Natural killer cell (primary cell): Measurements from ENCODE around the gene DBT. TPM values are rescaled to one million over a fixed set of nuclear protein-coding genes. Genes with fewer than 3 reads are reported as not detected.
A peak's percentile ranks its signal among the peaks of the same experiment; 100 is the strongest.

Experiments
- ATAC-seq, 3 donors: fragments of 150-1000 bp in 2 of 3; fragments of 200-7000 bp in 1 of 3; cut with Tn5 transposase; 1 replicate in 1 of 3; 2 replicates in 2 of 3; pipeline ENCODE4 v1.10.0; 2021; ENCODE audit warnings: mild to moderate bottlenecking in 2 of 3, moderate library complexity in 2 of 3
- DNase-seq, 2 donors: peaks; one replicate each; pipeline versions ENCODE4 v3.0.0 to v3.0.0-alpha.2; 2013 to 2021; ENCODE audit warnings: mixed read lengths in 1 of 2
- H3K27ac ChIP-seq: one replicate; pipeline ENCODE4 v1.5.1; 2013; ENCODE audit warnings: mild to moderate bottlenecking, low read length
- H3K27me3 ChIP-seq: one replicate; pipeline ENCODE4 v1.6.1; 2013; ENCODE audit warnings: low read length; ENCODE audit not compliant: control insufficient read depth, insufficient read depth
- H3K36me3 ChIP-seq: one replicate; pipeline ENCODE4 v1.6.1; 2013; ENCODE audit warnings: low read length; ENCODE audit not compliant: control insufficient read depth, insufficient read depth
- H3K4me1 ChIP-seq: one replicate; pipeline ENCODE4 v1.6.1; 2013; ENCODE audit warnings: low read length; ENCODE audit not compliant: control insufficient read depth, insufficient read depth
- H3K4me3 ChIP-seq: one replicate; pipeline ENCODE4 v1.5.1; 2013; ENCODE audit warnings: low read length
- H3K9me3 ChIP-seq: one replicate; pipeline ENCODE4 v1.6.1; 2013; ENCODE audit warnings: low read length; ENCODE audit not compliant: control insufficient read depth, insufficient read depth
- H3K27ac Mint-ChIP-seq, 2 donors: one replicate each; pipeline ENCODE4 v1.8.0; 2022; ENCODE audit warnings: mild to moderate bottlenecking in 2 of 2, mixed read lengths in 2 of 2, moderate library complexity in 1 of 2
- H3K27me3 Mint-ChIP-seq, 2 donors: one replicate each; pipeline ENCODE4 v1.8.0; 2022; ENCODE audit warnings: low read depth in 2 of 2, mixed read lengths in 2 of 2
- H3K36me3 Mint-ChIP-seq: one replicate; pipeline ENCODE4 v1.8.0; 2022; ENCODE audit warnings: mixed read lengths
- H3K4me1 Mint-ChIP-seq, 2 donors: one replicate each; pipeline ENCODE4 v1.8.0; 2022; ENCODE audit warnings: mixed read lengths in 2 of 2
- H3K4me3 Mint-ChIP-seq: one replicate; pipeline ENCODE4 v1.8.0; 2022; ENCODE audit warnings: mild to moderate bottlenecking, moderate library complexity, mixed read lengths
- H3K9me3 Mint-ChIP-seq, 2 donors: one replicate each; pipeline ENCODE4 v1.8.0; 2022; ENCODE audit warnings: mixed read lengths in 2 of 2
- WGBS: methylation state at CpG from one replicate; pipeline ENCODE4 v1.1.7; 2013; ENCODE audit warnings: missing lambda C conversion rate; ENCODE audit not compliant: insufficient coverage; 5-methylcytosine and 5-hydroxymethylcytosine counted together
- intact Hi-C: fragments of 100-400 bp; cut with micrococcal nuclease; formaldehyde crosslinking; loops from one replicate; pipeline ENCODE4 v1.14.2; 2022
- total RNA-seq, 4 donors: library from RNA; stranded (reverse); fragments of 120-200 nt in 1 of 4; gene quantifications; one replicate each; pipeline versions ENCODE4 v1.2.3 to v1.2.4, GENCODE V29; 2013 to 2022
- TF ChIP-seq, protein P1 (sequence below): fragments of 200-600 bp; IDR thresholded peaks from one replicate; pipeline ENCODE4 v1.8.0; 2022; ENCODE audit warnings: antibody characterized with exemption

The DBT gene
- total RNA-seq, 3 donors from 2014 or later (not counting 1 experiment from before 2014, with no cell fraction given): 9.9 to 11.5 (median 10.2) TPM

GRCh38 chr1:100268202-100268601 lies 18.6 kb upstream of the DBT start:
- Mint-ChIP-seq H3K9me3 (no peaks in the 10 kb centered on the region), H3K27me3 (no peaks in the 10 kb centered on the region), H3K27ac (peak overlapping the region in 1 of 2 donors; percentile 31), H3K4me1 (peaks cover 53 to 54% of the 10 kb centered on the region in 2 donors), H3K4me3 (peak overlapping the region; percentile 5), H3K36me3 (peaks cover 8% of the 10 kb centered on the region)
- intact Hi-C loops: loop anchor here (5.0 kb wide), 2 partner anchors 129 to 231 kb away; a partner anchor contains a TSS
- WGBS: 96% methylated on average over 4 of the region's 4 CpGs
- ATAC-seq (no peak), DNase-seq (no peak)
- Histone ChIP-seq H3K27me3 (no peaks in the 10 kb centered on the region), H3K27ac (no peak overlapping the region), H3K4me3 (no peak overlapping the region), H3K9me3 (no peaks in the 10 kb centered on the region), H3K36me3 (peaks cover 49% of the 10 kb centered on the region), H3K4me1 (peaks cover 34% of the 10 kb centered on the region)
- TF ChIP-seq, protein P1, sequence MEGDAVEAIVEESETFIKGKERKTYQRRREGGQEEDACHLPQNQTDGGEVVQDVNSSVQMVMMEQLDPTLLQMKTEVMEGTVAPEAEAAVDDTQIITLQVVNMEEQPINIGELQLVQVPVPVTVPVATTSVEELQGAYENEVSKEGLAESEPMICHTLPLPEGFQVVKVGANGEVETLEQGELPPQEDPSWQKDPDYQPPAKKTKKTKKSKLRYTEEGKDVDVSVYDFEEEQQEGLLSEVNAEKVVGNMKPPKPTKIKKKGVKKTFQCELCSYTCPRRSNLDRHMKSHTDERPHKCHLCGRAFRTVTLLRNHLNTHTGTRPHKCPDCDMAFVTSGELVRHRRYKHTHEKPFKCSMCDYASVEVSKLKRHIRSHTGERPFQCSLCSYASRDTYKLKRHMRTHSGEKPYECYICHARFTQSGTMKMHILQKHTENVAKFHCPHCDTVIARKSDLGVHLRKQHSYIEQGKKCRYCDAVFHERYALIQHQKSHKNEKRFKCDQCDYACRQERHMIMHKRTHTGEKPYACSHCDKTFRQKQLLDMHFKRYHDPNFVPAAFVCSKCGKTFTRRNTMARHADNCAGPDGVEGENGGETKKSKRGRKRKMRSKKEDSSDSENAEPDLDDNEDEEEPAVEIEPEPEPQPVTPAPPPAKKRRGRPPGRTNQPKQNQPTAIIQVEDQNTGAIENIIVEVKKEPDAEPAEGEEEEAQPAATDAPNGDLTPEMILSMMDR: no peak

DNA sequence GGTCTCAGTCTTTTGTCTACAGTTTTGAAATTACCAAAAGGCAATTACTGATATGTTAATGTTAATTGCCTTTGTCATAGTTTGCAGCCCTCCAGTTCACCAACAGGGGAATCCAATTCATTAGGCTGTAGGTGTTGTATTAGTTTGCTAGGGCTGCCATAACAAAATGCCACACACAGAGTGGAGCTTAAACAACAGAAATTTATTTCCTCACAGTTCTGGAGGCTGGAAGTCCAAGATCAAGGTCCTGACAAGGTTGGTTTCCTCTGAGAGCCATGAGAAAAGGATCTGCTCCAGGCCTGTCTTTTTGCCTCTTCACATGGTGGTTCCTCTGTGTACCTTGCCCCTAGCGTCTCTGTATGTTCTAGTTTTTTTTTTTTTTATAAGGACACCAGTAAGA lies 17.6 kb upstream of the DBT start:
- Histone ChIP-seq H3K4me1 (peaks cover 34% of the 10 kb centered on the region), H3K27me3 (no peaks in the 10 kb centered on the region), H3K4me3 (no peak overlapping the region), H3K9me3 (no peaks in the 10 kb centered on the region), H3K36me3 (peaks cover 40% of the 10 kb centered on the region), H3K27ac (no peak overlapping the region)
- TF ChIP-seq, protein P1: no peak
- Mint-ChIP-seq H3K27ac (peak overlapping the region; percentile 31 to 66), H3K27me3 (no peaks in the 10 kb centered on the region), H3K4me3 (peak overlapping the region; percentile 100), H3K9me3 (no peaks in the 10 kb centered on the region), H3K36me3 (peaks cover 8% of the 10 kb centered on the region), H3K4me1 (peaks cover 53 to 54% of the 10 kb centered on the region in 2 donors)
- no peak for DNase-seq
- intact Hi-C loops: loop anchor here (2.0 to 5.0 kb wide), 4 partner anchors 86 to 230 kb away; partner anchors contain the start of genes CDC14A, SASS6 and TRMT13
- no peak for ATAC-seq
- no CpG with 5 or more reads among the region's 1 CpG for WGBS

- no peak for DNase-seq
- no peaks in the 10 kb centered on the region for H3K9me3 Mint-ChIP-seq
- peaks cover 50% of the 10 kb centered on the region in 2 donors for H3K4me1 Mint-ChIP-seq
- intact Hi-C loops: loop anchor here (1.0 to 5.0 kb wide), 5 partner anchors 17 to 229 kb away; partner anchors contain the start of genes CDC14A, DBT, SASS6 and TRMT13
- Histone ChIP-seq H3K36me3 (peaks cover 35% of the 10 kb centered on the region), H3K4me1 (peaks cover 34% of the 10 kb centered on the region), H3K9me3 (no peaks in the 10 kb centered on the region), H3K27ac (peak overlapping the region; percentile 77), H3K4me3 (peak overlapping the region; percentile 86), H3K27me3 (no peaks in the 10 kb centered on the region)
- peak overlapping the region; percentile 100 for H3K4me3 Mint-ChIP-seq
- peak overlapping the region; percentile 97 to 99 for H3K27ac Mint-ChIP-seq
- ATAC-seq: peak in 1 of 3 donors; percentile 5
- TF ChIP-seq, protein P1: no peak
- peaks cover 8% of the 10 kb centered on the region for H3K36me3 Mint-ChIP-seq
- no peaks in the 10 kb centered on the region for H3K27me3 Mint-ChIP-seq
- 1% methylated on average over 8 of the region's 8 CpGs for WGBS
These were observed 17.1 kb upstream of the DBT start for GRCh38 chr1:100266741-100267140.
